K562 (cell line): ENCODE measurements around the gene AIF1. TPM values are rescaled to one million over a fixed set of nuclear protein-coding genes. Genes with fewer than 3 reads are reported as not detected.

ENCODE experiments used
- CREM ChIP-seq: IDR thresholded peaks from 2 replicates; pipeline ENCODE4 v1.6.1; 2014; ENCODE audit warnings: antibody characterized with exemption, low read depth
- EP400 ChIP-seq: fragments of 450-650 bp; IDR thresholded peaks from 2 replicates; pipeline ENCODE4 v1.6.1; 2017; ENCODE audit warnings: antibody characterized with exemption, mild to moderate bottlenecking, moderate library complexity
- ETV6 ChIP-seq, 3 experiments: fragments of 150-350 bp in 1 of 3; sonication (generic) in 1 of 3; formaldehyde crosslinking in 1 of 3; IDR thresholded peaks; 2 replicates each; pipeline versions ENCODE4 v1.6.1 to v1.8.0; 2014 to 2022; ENCODE audit warnings: borderline replicate concordance in 2 of 3, low read depth in 2 of 3, antibody characterized with exemption in 1 of 3, low read length in 1 of 3, mild to moderate bottlenecking in 1 of 3, missing genetic modification reagents in 1 of 3
- KDM5B ChIP-seq: fragments of 200-600 bp; sonication (generic); IDR thresholded peaks from 2 replicates; pipeline ENCODE4 v1.6.1; 2012; ENCODE audit warnings: low read depth, mild to moderate bottlenecking, moderate library complexity, low read length, control low read depth, inconsistent platforms; ENCODE audit not compliant: insufficient replicate concordance
- L3MBTL2 ChIP-seq: fragments of 450-650 bp; IDR thresholded peaks from 2 replicates; pipeline ENCODE4 v1.6.1; 2016; ENCODE audit warnings: mild to moderate bottlenecking, moderate library complexity
- MTA1 ChIP-seq: fragments of 450-650 bp; IDR thresholded peaks from 2 replicates; pipeline ENCODE4 v1.6.1; 2017; ENCODE audit warnings: borderline replicate concordance
- NFIC ChIP-seq: fragments of 450-650 bp; IDR thresholded peaks from 2 replicates; pipeline ENCODE4 v1.6.1; 2017; ENCODE audit warnings: mild to moderate bottlenecking, inconsistent platforms
- RAD21 ChIP-seq, 2 experiments: fragments of 250-450 bp in 1 of 2; fragments of 450-650 bp in 1 of 2; sonication (Bioruptor Pico) in 1 of 2; formaldehyde crosslinking in 1 of 2; IDR thresholded peaks in 1 of 2; conservative IDR thresholded peaks in 1 of 2; 2 replicates each; pipeline versions ENCODE4 v1.4.0 to v1.8.0; 2020 to 2022; ENCODE audit warnings: mild to moderate bottlenecking in 2 of 2, moderate library complexity in 1 of 2
- RHOXF2B ChIP-seq: fragments of 250-450 bp; sonication (Bioruptor Pico); conservative IDR thresholded peaks from 2 replicates; pipeline ENCODE4 v1.5.1; 2021
- SAP30 ChIP-seq: fragments of 200-600 bp; sonication (generic); IDR thresholded peaks from 2 replicates; pipeline ENCODE4 v1.6.1; 2012; ENCODE audit warnings: borderline replicate concordance, low read depth, mild to moderate bottlenecking, moderate library complexity, low read length, control low read depth, inconsistent platforms; ENCODE audit not compliant: insufficient read depth, poor library complexity, severe bottlenecking
- SMARCA4 ChIP-seq: fragments of 450-650 bp; IDR thresholded peaks from 2 replicates; pipeline ENCODE4 v1.6.1; 2016
- ZNF384 ChIP-seq: IDR thresholded peaks from 2 replicates; pipeline ENCODE4 v1.6.1; 2012; ENCODE audit warnings: low read depth, low read length, improper control_type of control experiment
- polyA plus RNA-seq, 8 experiments: library from polyadenylated mRNA; depleted of rRNA in 4 of 8; stranded (reverse) in 5 of 8; unstranded in 3 of 8; fragments of >200 nt; fragmentation: Nextera tagmentation in 2 of 8; fragmentation: Illumina TruSeq in 1 of 8; extraction: Ambion mirVana in 2 of 8; extraction: Trizol in 1 of 8; gene quantifications; 2 replicates each; pipeline versions ENCODE4 v1.2.1 to v1.2.3, GENCODE V29; 2011 to 2014; ENCODE audit warnings: inconsistent platforms in 1 of 8, missing spikeins in 1 of 8
- total RNA-seq, 7 experiments: library from RNA; depleted of rRNA in 6 of 7; stranded (reverse); fragments of >200 nt in 6 of 7; fragmentation: Illumina TruSeq in 2 of 7; extraction: Trizol in 2 of 7; gene quantifications; 2 replicates each; pipeline versions ENCODE4 v1.2.1 to v1.2.3, GENCODE V29; 2011 to 2021; ENCODE audit warnings: low replicate concordance in 1 of 7
- TF ChIP-seq, protein P1 (sequence below), 2 experiments: fragments of 450-650 bp; conservative IDR thresholded peaks; 2 replicates each; pipeline ENCODE4 v1.6.1; 2017; ENCODE audit warnings: mild to moderate bottlenecking in 2 of 2, moderate library complexity in 2 of 2
- TF ChIP-seq, protein P2 (sequence below), 3 experiments: fragments of 200-800 bp in 1 of 3; fragments of 250-450 bp in 1 of 3; fragments of 450-650 bp in 1 of 3; sonication (Bioruptor Pico) in 1 of 3; sonication (Bioruptor generic) in 1 of 3; formaldehyde crosslinking in 1 of 3; IDR thresholded peaks; 2 replicates each; pipeline versions ENCODE4 v1.6.1 to v1.8.0; 2016 to 2022; ENCODE audit warnings: mild to moderate bottlenecking in 2 of 3, missing genetic modification characterization in 2 of 3, missing compliant biosample characterization in 1 of 3, moderate library complexity in 1 of 3
- TF ChIP-seq, protein P3 (sequence below): fragments of 200-800 bp; sonication (Bioruptor generic); IDR thresholded peaks from 2 replicates; pipeline ENCODE4 v1.6.1; 2017; ENCODE audit warnings: missing genetic modification characterization, missing compliant biosample characterization

Gene AIF1
- total and polyA plus RNA-seq, 9 of the 15 experiments (the other 6 are each of a cell fraction or from before 2014, with no cell fraction given) = 9.4 to 33.4 (median 19.4) TPM

DNA sequence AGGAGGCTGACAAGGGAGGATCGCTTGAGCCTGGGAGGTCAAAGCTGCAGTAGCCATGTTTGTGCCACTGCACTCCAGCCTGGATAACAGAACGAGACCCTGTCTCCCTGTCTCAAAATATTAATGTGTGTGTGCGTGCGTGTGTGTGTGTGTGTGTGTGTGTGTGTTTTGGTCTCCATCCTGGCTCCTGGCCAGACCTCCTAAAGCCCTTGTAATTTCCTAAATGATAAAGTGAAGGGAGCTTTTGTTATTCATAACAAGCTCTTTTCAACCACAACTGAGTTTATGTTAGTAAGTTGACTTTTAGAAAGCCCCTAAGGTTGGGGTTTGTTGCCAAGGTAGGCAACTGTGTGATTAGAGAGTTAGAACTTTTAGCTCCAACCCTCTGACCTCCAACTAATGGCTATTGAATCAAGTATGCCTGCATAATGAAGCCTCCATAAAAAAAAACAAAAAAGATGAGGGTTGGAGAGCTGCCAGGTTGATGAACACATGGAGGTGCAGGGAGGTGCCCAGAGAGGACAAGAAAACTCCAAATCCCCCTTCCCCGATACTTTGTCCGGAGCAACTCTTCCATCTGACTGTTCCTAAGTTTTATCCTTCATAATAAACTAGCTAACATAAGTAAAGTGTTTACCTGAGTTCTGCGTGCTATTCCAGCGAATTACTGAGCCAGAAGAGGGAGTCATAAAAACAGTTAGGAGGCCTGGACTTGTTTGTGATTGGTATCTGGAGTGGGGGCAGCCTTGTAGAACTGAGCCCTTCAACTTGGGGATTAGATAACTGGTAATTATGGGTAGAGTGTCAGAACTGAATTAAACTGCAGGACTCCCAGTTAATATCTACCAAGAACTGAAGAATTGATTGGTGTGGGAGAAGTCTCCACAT is 5.3 kb upstream of the AIF1 start (continued):
- no peak for TF ChIP-seq ETV6 (IDR thresholded peaks at IDR 0.05; ENCODE audit: borderline replicate concordance in 1 of 2, low read depth in 2 of 2, low read length in 1 of 2)
- TF ChIP-seq ETV6 (CRISPR knock-in tag; IDR thresholded peaks at IDR 0.05; ENCODE audit: borderline replicate concordance) = no peak
- no peak for TF ChIP-seq RHOXF2B (CRISPR knock-in tag)
- TF ChIP-seq RAD21 (CRISPR knock-in tag; conservative IDR thresholded peaks at IDR 0.05 in 1 of 2, IDR thresholded peaks at IDR 0.05 in 1 of 2) = peak in 1 of 2 experiments; percentile 42; a peak in 1 of 4 replicates
- TF ChIP-seq KDM5B = no peak
- TF ChIP-seq, protein P1, sequence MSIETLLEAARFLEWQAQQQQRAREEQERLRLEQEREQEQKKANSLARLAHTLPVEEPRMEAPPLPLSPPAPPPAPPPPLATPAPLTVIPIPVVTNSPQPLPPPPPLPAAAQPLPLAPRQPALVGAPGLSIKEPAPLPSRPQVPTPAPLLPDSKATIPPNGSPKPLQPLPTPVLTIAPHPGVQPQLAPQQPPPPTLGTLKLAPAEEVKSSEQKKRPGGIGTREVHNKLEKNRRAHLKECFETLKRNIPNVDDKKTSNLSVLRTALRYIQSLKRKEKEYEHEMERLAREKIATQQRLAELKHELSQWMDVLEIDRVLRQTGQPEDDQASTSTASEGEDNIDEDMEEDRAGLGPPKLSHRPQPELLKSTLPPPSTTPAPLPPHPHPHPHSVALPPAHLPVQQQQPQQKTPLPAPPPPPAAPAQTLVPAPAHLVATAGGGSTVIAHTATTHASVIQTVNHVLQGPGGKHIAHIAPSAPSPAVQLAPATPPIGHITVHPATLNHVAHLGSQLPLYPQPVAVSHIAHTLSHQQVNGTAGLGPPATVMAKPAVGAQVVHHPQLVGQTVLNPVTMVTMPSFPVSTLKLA (conservative IDR thresholded peaks at IDR 0.05) = 0 out of 4 replicates have a peak, but pooled peaks of 1 of the 2 experiments have one; percentile 13
- TF ChIP-seq L3MBTL2 = peak; percentile 11; the same call in 1 of the 2 replicates
- TF ChIP-seq, protein P2, sequence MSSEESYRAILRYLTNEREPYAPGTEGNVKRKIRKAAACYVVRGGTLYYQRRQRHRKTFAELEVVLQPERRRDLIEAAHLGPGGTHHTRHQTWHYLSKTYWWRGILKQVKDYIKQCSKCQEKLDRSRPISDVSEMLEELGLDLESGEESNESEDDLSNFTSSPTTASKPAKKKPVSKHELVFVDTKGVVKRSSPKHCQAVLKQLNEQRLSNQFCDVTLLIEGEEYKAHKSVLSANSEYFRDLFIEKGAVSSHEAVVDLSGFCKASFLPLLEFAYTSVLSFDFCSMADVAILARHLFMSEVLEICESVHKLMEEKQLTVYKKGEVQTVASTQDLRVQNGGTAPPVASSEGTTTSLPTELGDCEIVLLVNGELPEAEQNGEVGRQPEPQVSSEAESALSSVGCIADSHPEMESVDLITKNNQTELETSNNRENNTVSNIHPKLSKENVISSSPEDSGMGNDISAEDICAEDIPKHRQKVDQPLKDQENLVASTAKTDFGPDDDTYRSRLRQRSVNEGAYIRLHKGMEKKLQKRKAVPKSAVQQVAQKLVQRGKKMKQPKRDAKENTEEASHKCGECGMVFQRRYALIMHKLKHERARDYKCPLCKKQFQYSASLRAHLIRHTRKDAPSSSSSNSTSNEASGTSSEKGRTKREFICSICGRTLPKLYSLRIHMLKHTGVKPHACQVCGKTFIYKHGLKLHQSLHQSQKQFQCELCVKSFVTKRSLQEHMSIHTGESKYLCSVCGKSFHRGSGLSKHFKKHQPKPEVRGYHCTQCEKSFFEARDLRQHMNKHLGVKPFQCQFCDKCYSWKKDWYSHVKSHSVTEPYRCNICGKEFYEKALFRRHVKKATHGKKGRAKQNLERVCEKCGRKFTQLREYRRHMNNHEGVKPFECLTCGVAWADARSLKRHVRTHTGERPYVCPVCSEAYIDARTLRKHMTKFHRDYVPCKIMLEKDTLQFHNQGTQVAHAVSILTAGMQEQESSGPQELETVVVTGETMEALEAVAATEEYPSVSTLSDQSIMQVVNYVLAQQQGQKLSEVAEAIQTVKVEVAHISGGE (CRISPR knock-in tag; IDR thresholded peaks at IDR 0.05) = 0 out of 6 replicates have a peak, but pooled peaks of 1 of the 3 experiments have one; percentile 37
- TF ChIP-seq, protein P3, sequence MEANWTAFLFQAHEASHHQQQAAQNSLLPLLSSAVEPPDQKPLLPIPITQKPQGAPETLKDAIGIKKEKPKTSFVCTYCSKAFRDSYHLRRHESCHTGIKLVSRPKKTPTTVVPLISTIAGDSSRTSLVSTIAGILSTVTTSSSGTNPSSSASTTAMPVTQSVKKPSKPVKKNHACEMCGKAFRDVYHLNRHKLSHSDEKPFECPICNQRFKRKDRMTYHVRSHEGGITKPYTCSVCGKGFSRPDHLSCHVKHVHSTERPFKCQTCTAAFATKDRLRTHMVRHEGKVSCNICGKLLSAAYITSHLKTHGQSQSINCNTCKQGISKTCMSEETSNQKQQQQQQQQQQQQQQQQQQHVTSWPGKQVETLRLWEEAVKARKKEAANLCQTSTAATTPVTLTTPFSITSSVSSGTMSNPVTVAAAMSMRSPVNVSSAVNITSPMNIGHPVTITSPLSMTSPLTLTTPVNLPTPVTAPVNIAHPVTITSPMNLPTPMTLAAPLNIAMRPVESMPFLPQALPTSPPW (CRISPR knock-in tag) = peak; percentile 19; the same call in 1 of the 2 replicates
- 0 out of 2 replicates have a peak, but pooled peaks have one; percentile 16 for TF ChIP-seq SMARCA4
- TF ChIP-seq SAP30 = no peak
- peak; percentile 96 for TF ChIP-seq NFIC
- peak; percentile 57 for TF ChIP-seq ZNF384
- TF ChIP-seq MTA1 = no peak
- peak; percentile 26; the same call in 1 of the 2 replicates for TF ChIP-seq EP400
- TF ChIP-seq CREM = 0 out of 2 replicates have a peak, but pooled peaks have one; percentile 10
